GM12891 (cell line): ENCODE data around the gene PRMT9.

Source experiments
- PAX5 ChIP-seq: IDR thresholded peaks from 2 replicates; pipeline ENCODE4 v1.6.1; 2011; ENCODE audit warnings: low read length, moderate library complexity, mild to moderate bottlenecking; ENCODE audit not compliant: insufficient read depth, severe bottlenecking
- POLR2A ChIP-seq: IDR thresholded peaks from 2 replicates; pipeline ENCODE4 v1.6.1; 2011; ENCODE audit warnings: low read depth, low read length, control low read depth
- POLR2AphosphoS5 ChIP-seq: IDR thresholded peaks from 2 replicates; pipeline ENCODE4 v1.6.1; 2011; ENCODE audit warnings: low read depth, low read length, control low read depth
- POU2F2 ChIP-seq: IDR thresholded peaks from 2 replicates; pipeline ENCODE4 v1.6.1; 2011; ENCODE audit warnings: low read depth, mild to moderate bottlenecking, control low read depth, low read length, moderate library complexity
- SPI1 ChIP-seq: IDR thresholded peaks from 2 replicates; pipeline ENCODE4 v1.6.1; 2011; ENCODE audit warnings: low read depth, low read length, control low read depth
- TAF1 ChIP-seq: IDR thresholded peaks from 2 replicates; pipeline ENCODE4 v1.6.1; 2011; ENCODE audit warnings: low read depth, low read length, control low read depth

DNA sequence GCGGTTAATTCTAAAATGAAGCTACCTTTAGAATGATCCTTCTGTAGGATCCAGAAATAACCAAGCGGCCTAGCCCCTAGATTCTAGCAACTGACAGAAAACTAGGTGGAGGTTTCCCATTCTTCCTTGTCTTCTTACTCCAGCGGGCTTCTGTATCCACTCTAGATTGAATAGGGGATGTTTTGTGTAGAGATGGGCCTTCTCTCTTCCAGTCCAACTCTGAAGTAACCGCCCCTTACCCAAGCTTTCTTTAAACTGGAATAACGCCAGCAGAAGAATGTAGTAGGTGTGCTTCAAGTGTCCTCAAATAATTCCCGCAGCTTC is 67.2 kb downstream of the PRMT9 start:
- TF ChIP-seq POLR2A = no peak
- TF ChIP-seq TAF1 = no peak
- no peak for TF ChIP-seq POLR2AphosphoS5
- TF ChIP-seq PAX5 = no peak
- no peak for TF ChIP-seq POU2F2
- TF ChIP-seq SPI1 = no peak
